Epithelial cell of proximal tubule (primary cell): Measurements from ENCODE around the gene SETD1B. TPM values are rescaled to one million over a fixed set of nuclear protein-coding genes. Genes with fewer than 3 reads are reported as not detected.

Experiments used
- DNase-seq: peaks from one replicate; pipeline ENCODE4 v3.0.0-alpha.2; 2011; ENCODE audit warnings: low read depth
- H3K4me3 ChIP-seq: 2 replicates; pipeline ENCODE4 v1.5.1; 2011; ENCODE audit warnings: low read depth, mild to moderate bottlenecking, low read length
- total RNA-seq: library from RNA; depleted of rRNA; stranded (reverse); fragments of >200 nt; gene quantifications from 2 replicates; pipeline ENCODE4 v1.2.3, GENCODE V29; 2015
- TF ChIP-seq, protein P1 (sequence below): conservative IDR thresholded peaks from 2 replicates; pipeline ENCODE4 v1.5.1; 2012; ENCODE audit warnings: low read depth, mild to moderate bottlenecking, low read length

SETD1B gene
- total RNA-seq, 1 donor from 2014 or later = 5.2 TPM

DNA sequence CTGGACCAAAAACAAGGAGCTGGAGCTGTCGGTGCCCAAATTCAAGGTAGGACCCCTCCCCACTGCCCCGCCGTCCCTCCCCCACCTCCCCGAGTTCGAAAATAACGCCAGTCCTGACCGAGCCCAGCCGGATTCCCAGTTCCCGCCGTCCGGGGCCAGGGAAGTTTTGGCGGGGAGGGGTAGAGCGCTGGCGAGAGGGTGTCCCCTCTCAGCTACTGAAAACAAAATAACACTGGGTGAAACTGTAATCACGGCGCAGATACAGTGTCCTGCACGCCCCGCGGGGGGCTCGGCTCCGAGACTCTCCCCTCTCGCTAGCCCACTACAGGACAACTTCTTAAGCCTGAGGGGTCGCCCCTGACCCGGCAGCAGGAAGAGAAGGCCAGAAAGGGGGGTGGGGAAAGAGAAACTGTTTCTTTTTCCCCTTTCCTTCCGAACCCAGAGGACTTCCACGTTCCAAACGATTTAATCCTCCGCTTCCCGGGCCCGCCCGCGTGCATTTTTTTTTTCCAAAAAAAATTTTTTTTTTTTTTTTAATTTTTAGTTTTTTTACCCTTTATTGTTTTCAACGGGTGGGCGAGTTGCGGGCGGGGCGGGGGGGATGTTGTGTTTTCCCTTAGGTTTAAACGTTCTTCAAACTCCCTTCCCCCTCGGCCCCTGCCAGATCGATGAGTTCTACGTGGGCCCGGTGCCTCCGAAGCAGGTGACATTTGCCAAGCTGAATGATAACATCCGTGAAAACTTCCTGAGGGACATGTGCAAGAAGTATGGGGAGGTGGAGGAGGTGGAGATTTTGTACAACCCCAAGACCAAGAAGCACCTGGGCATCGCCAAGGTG, 1.6 kb downstream of the SETD1B start:
- peak overlapping the region; percentile 79 for H3K4me3 ChIP-seq
- TF ChIP-seq, protein P1, sequence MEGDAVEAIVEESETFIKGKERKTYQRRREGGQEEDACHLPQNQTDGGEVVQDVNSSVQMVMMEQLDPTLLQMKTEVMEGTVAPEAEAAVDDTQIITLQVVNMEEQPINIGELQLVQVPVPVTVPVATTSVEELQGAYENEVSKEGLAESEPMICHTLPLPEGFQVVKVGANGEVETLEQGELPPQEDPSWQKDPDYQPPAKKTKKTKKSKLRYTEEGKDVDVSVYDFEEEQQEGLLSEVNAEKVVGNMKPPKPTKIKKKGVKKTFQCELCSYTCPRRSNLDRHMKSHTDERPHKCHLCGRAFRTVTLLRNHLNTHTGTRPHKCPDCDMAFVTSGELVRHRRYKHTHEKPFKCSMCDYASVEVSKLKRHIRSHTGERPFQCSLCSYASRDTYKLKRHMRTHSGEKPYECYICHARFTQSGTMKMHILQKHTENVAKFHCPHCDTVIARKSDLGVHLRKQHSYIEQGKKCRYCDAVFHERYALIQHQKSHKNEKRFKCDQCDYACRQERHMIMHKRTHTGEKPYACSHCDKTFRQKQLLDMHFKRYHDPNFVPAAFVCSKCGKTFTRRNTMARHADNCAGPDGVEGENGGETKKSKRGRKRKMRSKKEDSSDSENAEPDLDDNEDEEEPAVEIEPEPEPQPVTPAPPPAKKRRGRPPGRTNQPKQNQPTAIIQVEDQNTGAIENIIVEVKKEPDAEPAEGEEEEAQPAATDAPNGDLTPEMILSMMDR = no peak
- DNase-seq = no peak

DNA sequence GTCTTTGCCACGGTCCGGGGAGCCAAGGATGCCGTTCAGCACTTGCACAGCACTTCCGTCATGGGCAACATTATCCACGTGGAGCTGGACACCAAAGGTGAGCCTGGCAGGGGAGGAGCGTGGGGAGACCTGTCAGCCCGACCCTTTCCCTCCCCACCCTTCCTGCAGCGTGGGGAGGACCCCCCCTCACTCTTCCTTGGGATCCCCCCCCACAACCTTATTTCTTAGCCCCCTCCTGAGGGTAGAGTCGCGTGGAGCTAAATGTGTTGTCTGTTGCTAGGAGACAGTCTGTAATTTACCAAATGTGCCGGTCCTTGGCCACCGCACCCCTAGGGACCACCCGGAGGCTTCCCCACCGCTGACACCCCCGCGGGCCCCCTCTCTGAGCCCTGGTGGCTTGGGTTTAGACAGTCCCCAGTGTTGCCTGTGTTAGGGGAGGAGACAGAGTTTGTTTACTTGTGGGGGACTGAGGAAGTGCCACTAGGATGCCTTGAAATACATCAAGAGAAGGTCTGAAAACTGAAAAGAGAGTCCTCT, 2.3 kb downstream of the SETD1B start:
- DNase-seq = no peak
- TF ChIP-seq, protein P1 = no peak
- H3K4me3 ChIP-seq = peak overlapping the region; percentile 79

DNA sequence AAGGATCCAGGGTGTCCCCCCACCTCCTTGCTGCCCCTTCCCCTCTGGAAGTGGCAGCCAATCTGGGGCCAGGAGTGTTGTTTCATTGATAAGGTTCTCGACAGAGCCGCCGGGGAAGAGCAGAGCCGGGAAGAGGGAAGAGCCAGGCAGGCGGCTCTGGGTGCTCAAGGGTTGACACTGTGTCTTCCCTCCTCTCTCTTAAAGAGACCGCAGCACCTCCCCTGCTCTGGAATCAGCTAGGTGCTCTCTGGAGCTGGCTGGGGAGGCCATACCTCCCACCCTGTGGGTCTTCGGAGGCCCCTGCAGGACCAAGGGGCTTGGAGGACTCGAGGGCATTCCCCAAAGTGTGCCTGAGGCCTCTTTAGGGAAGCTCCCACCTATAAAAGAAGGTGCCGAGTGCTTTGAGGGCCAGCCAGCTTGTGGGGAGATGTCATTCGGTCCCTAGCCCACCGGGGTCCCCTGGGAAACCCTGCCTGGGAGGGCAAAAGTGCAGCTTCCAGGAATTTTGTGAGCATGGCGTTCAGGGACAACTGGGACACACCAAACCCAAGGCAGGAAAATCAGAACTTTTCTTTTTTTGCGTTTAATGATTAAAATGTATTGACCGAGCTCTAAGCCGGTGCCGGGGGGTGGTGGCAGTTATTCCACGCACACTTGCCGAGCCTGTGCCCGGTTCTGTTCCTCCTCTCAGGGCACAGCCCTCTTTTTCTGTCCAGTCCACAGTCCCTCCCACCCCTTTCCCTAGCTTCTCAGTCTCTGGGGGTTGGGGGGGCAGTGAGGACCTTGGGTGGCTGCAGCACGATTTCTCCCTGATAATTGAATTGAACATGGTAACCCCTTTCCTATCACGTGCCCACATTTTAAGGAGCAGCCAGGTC, 3.0 kb downstream of the SETD1B start:
- DNase-seq = no peak
- H3K4me3 ChIP-seq = peak overlapping the region; percentile 79
- TF ChIP-seq, protein P1 = no peak

GRCh38 chr12:121807642-121808347, 4.0 kb downstream of the SETD1B start:
- H3K4me3 ChIP-seq = no peak overlapping the region
- no peak for DNase-seq
- TF ChIP-seq, protein P1 = no peak

- no peak overlapping the region for H3K4me3 ChIP-seq
- TF ChIP-seq, protein P1 = no peak
Measured at GRCh38 chr12:121808623-121809022, 4.8 kb downstream of the SETD1B start.

GRCh38 chr12:121809712-121810116, 5.9 kb downstream of the SETD1B start:
- DNase-seq = no peak

More at GRCh38 chr12:121808623-121809022, 4.8 kb downstream of the SETD1B start:
- DNase-seq = no peak

More at GRCh38 chr12:121809712-121810116, 5.9 kb downstream of the SETD1B start:
- no peak overlapping the region for H3K4me3 ChIP-seq
- TF ChIP-seq, protein P1 = no peak
